GM12872 (cell line): ENCODE measurements around the gene BDKRB1.

Experiments
- TF ChIP-seq, protein P1 (sequence below): IDR thresholded peaks from 3 replicates; pipeline ENCODE4 v1.5.1; 2011; ENCODE audit warnings: low read depth, mild to moderate bottlenecking, low read length, moderate library complexity; ENCODE audit not compliant: insufficient read depth

BDKRB1 gene

GRCh38 chr14:96225213-96225612, 30.8 kb upstream of the BDKRB1 start:
- TF ChIP-seq, protein P1, sequence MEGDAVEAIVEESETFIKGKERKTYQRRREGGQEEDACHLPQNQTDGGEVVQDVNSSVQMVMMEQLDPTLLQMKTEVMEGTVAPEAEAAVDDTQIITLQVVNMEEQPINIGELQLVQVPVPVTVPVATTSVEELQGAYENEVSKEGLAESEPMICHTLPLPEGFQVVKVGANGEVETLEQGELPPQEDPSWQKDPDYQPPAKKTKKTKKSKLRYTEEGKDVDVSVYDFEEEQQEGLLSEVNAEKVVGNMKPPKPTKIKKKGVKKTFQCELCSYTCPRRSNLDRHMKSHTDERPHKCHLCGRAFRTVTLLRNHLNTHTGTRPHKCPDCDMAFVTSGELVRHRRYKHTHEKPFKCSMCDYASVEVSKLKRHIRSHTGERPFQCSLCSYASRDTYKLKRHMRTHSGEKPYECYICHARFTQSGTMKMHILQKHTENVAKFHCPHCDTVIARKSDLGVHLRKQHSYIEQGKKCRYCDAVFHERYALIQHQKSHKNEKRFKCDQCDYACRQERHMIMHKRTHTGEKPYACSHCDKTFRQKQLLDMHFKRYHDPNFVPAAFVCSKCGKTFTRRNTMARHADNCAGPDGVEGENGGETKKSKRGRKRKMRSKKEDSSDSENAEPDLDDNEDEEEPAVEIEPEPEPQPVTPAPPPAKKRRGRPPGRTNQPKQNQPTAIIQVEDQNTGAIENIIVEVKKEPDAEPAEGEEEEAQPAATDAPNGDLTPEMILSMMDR: no peak

- TF ChIP-seq, protein P1: no peak
These were observed 30.3 kb upstream of the BDKRB1 start for GRCh38 chr14:96225745-96226151.

DNA sequence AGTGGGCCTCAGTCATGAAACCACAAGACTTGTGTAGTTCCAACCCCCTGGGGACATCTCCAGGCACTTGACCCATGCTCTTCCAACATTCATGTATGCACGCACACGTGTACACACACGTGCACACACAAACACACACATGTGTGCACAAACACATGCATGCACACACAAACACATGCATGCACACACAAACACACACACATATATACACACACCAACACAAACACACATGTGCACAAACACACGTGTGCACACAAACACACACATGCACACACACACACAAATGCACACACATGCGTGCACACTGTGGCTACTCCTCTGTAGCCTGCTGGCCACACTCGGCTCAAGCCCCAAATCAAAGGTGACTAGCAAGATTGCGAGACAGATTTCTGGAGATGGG, 28.6 kb upstream of the BDKRB1 start:
- TF ChIP-seq, protein P1: no peak

- TF ChIP-seq, protein P1: no peak
These were observed 26.7 kb upstream of the BDKRB1 start for GRCh38 chr14:96229315-96229714.

DNA sequence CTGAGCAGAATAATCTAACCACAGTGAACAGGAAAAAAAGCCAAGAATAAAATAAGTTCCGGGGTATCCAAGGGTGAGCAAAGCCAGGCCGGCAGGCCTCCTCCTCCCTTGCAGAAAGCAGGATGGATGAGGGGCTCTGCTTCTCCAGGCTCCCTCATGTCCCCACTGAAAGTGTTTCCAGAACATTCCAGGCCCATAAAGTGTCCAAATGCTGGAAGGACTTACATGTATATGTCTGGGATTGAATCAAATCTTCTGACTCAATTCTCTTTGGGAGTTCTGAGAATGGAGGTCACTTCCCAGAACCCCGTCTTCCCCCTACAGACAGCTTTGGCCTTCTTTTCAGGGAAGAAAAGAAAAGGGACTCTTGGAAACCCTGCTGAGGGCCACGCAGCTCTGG, 25.0 kb upstream of the BDKRB1 start:
- TF ChIP-seq, protein P1: no peak

DNA sequence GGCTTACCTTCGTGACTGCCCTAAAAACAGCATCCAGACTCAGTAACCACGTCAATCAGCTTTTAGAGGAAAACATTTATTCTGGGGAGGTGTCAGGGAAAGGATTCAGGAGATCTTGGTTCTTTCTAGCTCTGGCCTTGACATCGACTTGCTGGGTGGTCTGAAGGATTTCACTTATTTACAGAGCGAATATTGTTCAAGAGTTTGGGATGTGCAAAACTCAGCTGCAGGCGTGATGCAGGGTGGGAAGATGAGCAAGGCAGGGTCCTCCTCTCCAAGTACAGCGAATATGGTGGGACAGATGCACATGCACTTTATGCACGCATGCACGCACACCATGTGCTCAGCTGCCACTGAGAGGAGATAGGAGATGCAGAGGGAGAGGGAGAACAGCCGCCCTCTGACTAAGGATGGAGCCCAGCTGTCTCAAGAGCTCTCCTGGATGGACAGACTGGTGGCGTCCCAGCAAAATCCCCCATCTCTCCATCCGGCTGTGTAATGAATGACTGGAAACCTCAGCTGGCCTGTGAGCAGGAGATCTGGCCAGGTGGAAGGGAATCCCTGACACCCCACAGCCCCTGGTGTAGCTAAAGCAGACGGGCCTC, 24.4 kb upstream of the BDKRB1 start:
- TF ChIP-seq, protein P1: no peak

- TF ChIP-seq, protein P1: no peak
These were observed 23.5 kb upstream of the BDKRB1 start for GRCh38 chr14:96232506-96232905.
